ENCODE measurements around the gene CNP. TPM values are rescaled to one million over a fixed set of nuclear protein-coding genes. Genes with fewer than 3 reads are reported as not detected.

CNP gene
- total RNA-seq, 1 experiment from 2014 or later, result 78.5 TPM

- no CpG with 5 or more reads among the region's 2 CpGs for WGBS (ENCODE audit: extremely low coverage, insufficient read length, low lambda C conversion rate)
- Mint-ChIP-seq H3K4me3 (no peak overlapping the region), H3K4me1 (no peaks in the 10 kb centered on the region), H3K36me3 (ENCODE audit: insufficient read depth in 1 of 3, low read depth in 3 of 3) (peaks cover 53 to 99% (median 94%) of the 10 kb centered on the region in 3 experiments; a peak in 6 of 7 replicates), H3K9me3 (no peaks in the 10 kb centered on the region), H3K27me3 (ENCODE audit: low read depth) (no peaks in the 10 kb centered on the region), H3K27ac (no peak overlapping the region)
- no peak for DNase-seq
- no peak overlapping the region for H2AK5ac ChIP-seq (ENCODE audit: insufficient read length, low read length)
- no peak overlapping the region for H3K4ac ChIP-seq (ENCODE audit: low read depth, low read length)
- H3K79me1 ChIP-seq (ENCODE audit: insufficient read depth, low read depth, low read length, poor library complexity, severe bottlenecking), result no peaks in the 10 kb centered on the region
- no peak overlapping the region for H2BK20ac ChIP-seq (ENCODE audit: low read depth, low read length, poor library complexity, severe bottlenecking)
- no peak overlapping the region for H2BK15ac ChIP-seq (ENCODE audit: low read depth, low read length)
- no peak overlapping the region for H3K18ac ChIP-seq (ENCODE audit: insufficient read length, low read depth, low read length)
- H3K23me2 ChIP-seq (ENCODE audit: insufficient read length, low read depth, low read length, poor library complexity, severe bottlenecking), result no peaks in the 10 kb centered on the region
- no peaks in the 10 kb centered on the region for H3K79me2 ChIP-seq (ENCODE audit: insufficient read depth, low read length)
- H4K91ac ChIP-seq (ENCODE audit: insufficient read length, low read depth, low read length), result no peak overlapping the region
- H2BK120ac ChIP-seq (ENCODE audit: low read depth, low read length, poor library complexity, severe bottlenecking), result no peak overlapping the region
- H3K23ac ChIP-seq (ENCODE audit: insufficient read length, low read depth, low read length), result no peak overlapping the region
- H4K5ac ChIP-seq (ENCODE audit: insufficient read length, low read depth, low read length), result no peak overlapping the region
- TF ChIP-seq CTCF (conservative IDR thresholded peaks at IDR 0.05), result no peak
- no peak overlapping the region for H3K27ac ChIP-seq (ENCODE audit: insufficient read length, low read depth, low read length)
- no peaks in the 10 kb centered on the region for H3K9me3 ChIP-seq (ENCODE audit: control insufficient read depth, low read depth, low read length)
- no peaks in the 10 kb centered on the region for H3K27me3 ChIP-seq (ENCODE audit: insufficient read depth, low read length)
- H4K8ac ChIP-seq (replicated peaks; ENCODE audit: insufficient read length, low read depth, low read length), result no peak overlapping the region
- H2BK12ac ChIP-seq (ENCODE audit: insufficient read length, low read depth, low read length), result no peak overlapping the region
- no peak overlapping the region for H3K14ac ChIP-seq (ENCODE audit: insufficient read depth, low read length)
- H3K4me2 ChIP-seq (ENCODE audit: insufficient read depth, insufficient read length, low read length), result no peak overlapping the region
- H3K4me1 ChIP-seq (ENCODE audit: insufficient read depth, low read length), result no peaks in the 10 kb centered on the region
- H3K9ac ChIP-seq (ENCODE audit: extremely low read depth, insufficient read length, low read length), result no peak overlapping the region
- H2AFZ ChIP-seq (ENCODE audit: low read length), result no peak overlapping the region
- H2BK5ac ChIP-seq (ENCODE audit: insufficient read length, low read length), result no peak overlapping the region
- no peak overlapping the region for H3K56ac ChIP-seq (ENCODE audit: insufficient read length, low read depth, low read length)
- no peak overlapping the region for H3T11ph ChIP-seq (ENCODE audit: low read length)
- no peaks in the 10 kb centered on the region for H4K20me1 ChIP-seq (ENCODE audit: control insufficient read depth, insufficient read depth, insufficient read length)
These were observed 21.8 kb downstream of the CNP start for GRCh38 chr17:41988418-41988817.
